Measurements from ENCODE around the gene RALGPS1. TPM values are rescaled to one million over a fixed set of nuclear protein-coding genes. Genes with fewer than 3 reads are reported as not detected.

Gene RALGPS1
- total RNA-seq: 14.7 and 21.7 TPM in 2 replicates

GRCh38 chr9:126914458-126915280, at the start of gene RALGPS1:
RALGPS1 (plus strand) TSS chr9:126914782; CDS start chr9:126962290, 47,508 bp downstream.
- intact Hi-C loops (cut with micrococcal nuclease): loop anchor here (1.0 to 2.0 kb wide), 4 partner anchors 52 to 310 kb away; partner anchors contain the start of gene ZBTB43
- Mint-ChIP-seq H3K4me1 (peaks cover 10% of the 10 kb centered on the region), H3K27me3 (peaks cover 6% of the 10 kb centered on the region), H3K36me3 (ENCODE audit: low read depth) (no peaks in the 10 kb centered on the region), H3K4me3 (peak within 1 kb of the TSS; percentile 81), H3K9me3 (no peaks in the 10 kb centered on the region), H3K27ac (peak within 1 kb of the TSS; percentile 56)
- ChIA-PET POLR2A (interaction anchor here (0.5 to 1.7 kb wide), 13 partner anchors 44 to 1673 kb away, joined by 3 to 8 read pairs (median 3); partner anchors contain the start of genes HSPA5, LRSAM1, RPL12 and TOR2A), CTCF (interaction anchor here (1.0 to 1.4 kb wide), 3 partner anchors 26 to 482 kb away, joined by 3 to 4 read pairs (median 3); partner anchors contain the start of gene SLC2A8)
- ATAC-seq (ENCODE audit: low read depth) (peak; percentile 96), DNase-seq (peak; percentile 94)
- TF ChIP-seq, protein P1, sequence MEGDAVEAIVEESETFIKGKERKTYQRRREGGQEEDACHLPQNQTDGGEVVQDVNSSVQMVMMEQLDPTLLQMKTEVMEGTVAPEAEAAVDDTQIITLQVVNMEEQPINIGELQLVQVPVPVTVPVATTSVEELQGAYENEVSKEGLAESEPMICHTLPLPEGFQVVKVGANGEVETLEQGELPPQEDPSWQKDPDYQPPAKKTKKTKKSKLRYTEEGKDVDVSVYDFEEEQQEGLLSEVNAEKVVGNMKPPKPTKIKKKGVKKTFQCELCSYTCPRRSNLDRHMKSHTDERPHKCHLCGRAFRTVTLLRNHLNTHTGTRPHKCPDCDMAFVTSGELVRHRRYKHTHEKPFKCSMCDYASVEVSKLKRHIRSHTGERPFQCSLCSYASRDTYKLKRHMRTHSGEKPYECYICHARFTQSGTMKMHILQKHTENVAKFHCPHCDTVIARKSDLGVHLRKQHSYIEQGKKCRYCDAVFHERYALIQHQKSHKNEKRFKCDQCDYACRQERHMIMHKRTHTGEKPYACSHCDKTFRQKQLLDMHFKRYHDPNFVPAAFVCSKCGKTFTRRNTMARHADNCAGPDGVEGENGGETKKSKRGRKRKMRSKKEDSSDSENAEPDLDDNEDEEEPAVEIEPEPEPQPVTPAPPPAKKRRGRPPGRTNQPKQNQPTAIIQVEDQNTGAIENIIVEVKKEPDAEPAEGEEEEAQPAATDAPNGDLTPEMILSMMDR (IDR thresholded peaks at IDR 0.05): no peak

DNA sequence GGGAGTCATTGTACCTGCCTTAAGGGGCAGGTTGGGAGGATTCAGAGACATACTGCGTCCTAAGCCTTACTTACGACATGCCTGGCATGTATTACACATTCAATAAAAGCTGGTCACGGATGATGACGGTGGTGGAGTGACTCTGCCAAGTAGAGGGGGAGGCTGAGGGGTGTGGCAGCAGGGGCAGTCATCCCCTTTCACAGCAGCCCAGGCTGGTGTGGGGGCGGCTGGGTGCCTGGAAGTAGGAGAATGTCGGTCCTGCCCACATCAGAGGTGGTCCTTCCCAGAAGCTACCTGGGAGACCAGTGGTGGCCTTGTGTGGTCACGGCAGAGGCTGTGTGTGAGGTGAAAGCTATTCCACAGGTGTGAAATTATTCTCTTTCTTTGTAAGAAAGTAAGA, 45.2 kb upstream of the RALGPS1 start:
- CTCF ChIA-PET: no interaction called here
- Mint-ChIP-seq H3K9me3 (no peaks in the 10 kb centered on the region), H3K27me3 (no peaks in the 10 kb centered on the region), H3K4me3 (no peak overlapping the region), H3K4me1 (peaks cover 40% of the 10 kb centered on the region), H3K36me3 (ENCODE audit: low read depth) (peaks cover 41% of the 10 kb centered on the region), H3K27ac (no peak overlapping the region)
- no peak for DNase-seq
- POLR2A ChIA-PET: no interaction called here
- TF ChIP-seq, protein P1 (IDR thresholded peaks at IDR 0.05): no peak
- ATAC-seq (ENCODE audit: low read depth): no peak
- intact Hi-C loops (cut with micrococcal nuclease): no loop called here

DNA sequence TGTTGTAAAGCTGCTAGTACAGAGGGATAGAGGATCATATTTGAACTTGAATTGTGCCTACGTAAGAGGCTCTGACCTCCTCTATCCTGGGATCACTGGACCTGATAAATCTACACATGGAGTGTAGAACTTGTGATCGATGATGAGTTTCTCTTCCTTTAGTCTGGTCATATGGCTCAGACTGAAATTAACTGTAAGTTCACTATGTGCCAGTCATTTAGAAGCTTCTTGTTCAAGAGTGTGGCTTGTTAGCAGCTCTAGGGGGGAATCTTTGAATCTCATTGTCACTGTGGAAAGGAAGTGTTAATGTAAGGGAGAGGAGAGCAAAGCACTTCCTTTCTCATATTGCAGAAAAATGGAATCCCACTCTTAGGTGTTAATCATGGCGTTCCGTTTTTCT, 42.1 kb upstream of the RALGPS1 start:
- H3K9me3 Mint-ChIP-seq: no peaks in the 10 kb centered on the region
- DNase-seq: no peak
- CTCF ChIA-PET: no interaction called here
- TF ChIP-seq, protein P1 (IDR thresholded peaks at IDR 0.05): no peak
- no peaks in the 10 kb centered on the region for H3K27me3 Mint-ChIP-seq
- H3K36me3 Mint-ChIP-seq (ENCODE audit: low read depth): peaks cover 14% of the 10 kb centered on the region
- H3K4me3 Mint-ChIP-seq: no peak overlapping the region
- no peak for ATAC-seq (ENCODE audit: low read depth)
- H3K27ac Mint-ChIP-seq: no peak overlapping the region
- H3K4me1 Mint-ChIP-seq: peaks cover 37% of the 10 kb centered on the region
- intact Hi-C loops (cut with micrococcal nuclease): no loop called here
- POLR2A ChIA-PET: no interaction called here

DNA sequence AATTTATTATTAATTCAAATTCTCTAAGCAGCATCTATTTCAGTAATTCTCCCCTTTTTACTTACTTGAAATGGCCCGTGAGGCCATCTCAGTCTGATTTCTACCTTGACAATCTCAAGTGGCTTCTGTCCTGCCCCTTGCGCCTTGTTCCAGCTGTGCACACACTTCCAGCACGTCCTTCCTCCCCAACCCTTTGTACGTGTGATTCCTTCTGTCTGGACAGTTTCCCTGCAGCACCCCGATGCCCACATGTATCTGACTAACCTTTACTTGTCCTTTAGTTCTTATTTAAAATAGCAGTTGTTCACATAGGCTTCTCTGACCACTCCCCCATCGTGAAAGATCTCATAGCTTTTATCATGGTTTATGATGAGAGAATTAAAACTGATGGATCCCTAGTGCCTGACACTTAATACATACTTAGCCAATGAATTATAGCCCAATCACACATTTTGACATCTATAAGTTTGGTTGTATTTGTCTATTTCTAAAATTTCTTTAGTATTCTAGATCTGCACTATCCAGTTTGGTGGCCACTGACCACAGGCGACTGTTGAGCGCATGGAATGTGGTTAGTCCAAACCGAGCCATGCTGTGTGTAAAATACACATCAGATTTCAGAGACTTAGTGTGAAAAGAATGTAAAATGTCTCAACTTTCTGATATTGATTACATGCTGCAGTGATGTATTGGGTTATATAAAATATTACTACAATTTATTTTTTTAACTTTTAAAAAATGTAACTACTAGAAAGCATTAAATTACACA, 39.9 kb upstream of the RALGPS1 start:
- TF ChIP-seq, protein P1 (IDR thresholded peaks at IDR 0.05): no peak
- Mint-ChIP-seq H3K27ac (no peak overlapping the region), H3K4me1 (peaks cover 28% of the 10 kb centered on the region), H3K36me3 (ENCODE audit: low read depth) (peaks cover 15% of the 10 kb centered on the region), H3K4me3 (no peak overlapping the region), H3K27me3 (no peaks in the 10 kb centered on the region), H3K9me3 (no peaks in the 10 kb centered on the region)
- POLR2A ChIA-PET: no interaction called here
- intact Hi-C loops (cut with micrococcal nuclease): no loop called here
- no peak for ATAC-seq (ENCODE audit: low read depth)
- CTCF ChIA-PET: no interaction called here
- no peak for DNase-seq
